HCT116 (cell line): ENCODE data around the gene C1orf50. TPM values are rescaled to one million over a fixed set of nuclear protein-coding genes. Genes with fewer than 3 reads are reported as not detected.

Source experiments
- ATAC-seq: fragments of 200-7000 bp; cut with Tn5 transposase; 2 replicates; pipeline ENCODE4 v1.9.1; 2020; ENCODE audit warnings: mild to moderate bottlenecking, moderate library complexity
- BruUV-seq: library from RNA; stranded (reverse); fragments of 400-500 nt; replicated peaks from 2 replicates; lab custom pipeline; 2021; lab: Mats Ljungman, UMichigan
- CTCF ChIA-PET: fragments of 300-600 bp; sonication (Branson Sonifier 250); formaldehyde crosslinking; loops from one replicate; lab custom pipeline; 2021; ENCODE audit warnings: antibody characterized with exemption; lab: Charles Lee
- POLR2A ChIA-PET: fragments of 300-600, 350-600 bp; sonication (Branson Sonifier 250); formaldehyde crosslinking; loops from one replicate; lab custom pipeline; 2021; ENCODE audit warnings: antibody characterized with exemption; lab: Charles Lee
- RAD21 ChIA-PET, 2 experiments: fragments of 300-600 bp; sonication (Branson Sonifier 250); formaldehyde crosslinking; loops; one replicate each; lab custom pipeline; 2023; ENCODE audit warnings: low total read pairs in 2 of 2; ENCODE audit not compliant: uncharacterized antibody in 2 of 2, unreplicated experiment in 2 of 2, low non-redundant PET in 1 of 2; lab: Charles Lee
- DNase-seq: peaks from one replicate; pipeline ENCODE4 v3.0.0-alpha.2; 2010; ENCODE audit warnings: low read depth, low spot score
- H2AFZ ChIP-seq: fragments of 200-600 bp; shearing (Covaris generic), sonication (generic); 2 replicates; pipeline ENCODE4 v1.6.1; 2017; ENCODE audit warnings: low read depth, mixed run types, mixed read lengths, antibody characterized with exemption, low read length; ENCODE audit not compliant: poor library complexity, severe bottlenecking
- H3K27ac ChIP-seq: 2 replicates; pipeline ENCODE4 v1.5.1; 2012; ENCODE audit warnings: low read depth, low read length
- H3K27me3 ChIP-seq: fragments of 200-600 bp; sonication (generic); 2 replicates; pipeline ENCODE4 v1.6.1; 2016; ENCODE audit warnings: mixed run types, low read length, mixed read lengths; ENCODE audit not compliant: insufficient read depth
- H3K36me3 ChIP-seq, 2 experiments: fragments of 200-500 bp in 1 of 2; fragments of 200-600 bp in 1 of 2; sonication (Bioruptor generic) in 1 of 2; sonication (generic) in 1 of 2; 2 replicates each; pipeline versions ENCODE4 v1.5.1 to v1.6.1; 2014 to 2016; ENCODE audit warnings: low read length in 2 of 2, inconsistent platforms in 1 of 2, mixed read lengths in 1 of 2, mixed run types in 1 of 2; ENCODE audit not compliant: insufficient read depth in 2 of 2, control insufficient read depth in 1 of 2
- H3K4me1 ChIP-seq, 2 experiments: fragments of 200-600 bp in 1 of 2; sonication (generic) in 1 of 2; 2 replicates each; pipeline versions ENCODE4 v1.5.1 to v1.6.1; 2012 to 2017; ENCODE audit warnings: low read length in 2 of 2, inconsistent platforms in 1 of 2, mild to moderate bottlenecking in 1 of 2, mixed read lengths in 1 of 2, mixed run types in 1 of 2, moderate library complexity in 1 of 2; ENCODE audit not compliant: insufficient read depth in 2 of 2, control insufficient read depth in 1 of 2
- H3K4me2 ChIP-seq: fragments of 200-600 bp; sonication (generic); 2 replicates; pipeline ENCODE4 v1.6.1; 2017; ENCODE audit warnings: mixed run types, low read length, mixed read lengths
- H3K4me3 ChIP-seq, 2 experiments: fragments of 200-600 bp in 1 of 2; sonication (generic) in 1 of 2; replicated peaks in 1 of 2; 2 replicates each; pipeline ENCODE4 v1.5.1; 2011 to 2016; ENCODE audit warnings: low read length in 2 of 2, control low read depth in 1 of 2, low read depth in 1 of 2, mild to moderate bottlenecking in 1 of 2, mixed read lengths in 1 of 2, mixed run types in 1 of 2
- H3K79me2 ChIP-seq: fragments of 200-600 bp; sonication (generic); 2 replicates; pipeline ENCODE4 v1.6.1; 2017; ENCODE audit warnings: mild to moderate bottlenecking, mixed run types, low read length, moderate library complexity, mixed read lengths; ENCODE audit not compliant: insufficient read depth
- H3K9ac ChIP-seq: fragments of 200-600 bp; sonication (generic); 2 replicates; pipeline ENCODE4 v1.6.1; 2016; ENCODE audit warnings: low read length, mixed read lengths
- H3K9me2 ChIP-seq: fragments of 200-600 bp; sonication (generic), shearing (Covaris generic); 2 replicates; pipeline ENCODE4 v1.6.1; 2017; ENCODE audit warnings: mixed run types, mild to moderate bottlenecking, moderate library complexity; ENCODE audit not compliant: insufficient read depth
- H3K9me3 ChIP-seq, 2 experiments: fragments of 200-500 bp in 1 of 2; fragments of 200-600 bp in 1 of 2; sonication (Bioruptor generic) in 1 of 2; sonication (generic) in 1 of 2; 2 replicates each; pipeline ENCODE4 v1.6.1; 2014 to 2017; ENCODE audit warnings: low read length in 2 of 2, mixed read lengths in 2 of 2, inconsistent platforms in 1 of 2, low read depth in 1 of 2, mild to moderate bottlenecking in 1 of 2, mixed run types in 1 of 2, moderate library complexity in 1 of 2; ENCODE audit not compliant: control insufficient read depth in 1 of 2, insufficient read depth in 1 of 2
- H4K20me1 ChIP-seq: fragments of 200-600 bp; sonication (generic), shearing (Covaris generic); 2 replicates; pipeline ENCODE4 v1.6.1; 2017; ENCODE audit warnings: mixed run types, mild to moderate bottlenecking, moderate library complexity; ENCODE audit not compliant: insufficient read depth
- CTCF ChIP-seq, 3 experiments: fragments of 200-600 bp in 1 of 3; sonication (generic) in 1 of 3; IDR thresholded peaks in 2 of 3; conservative IDR thresholded peaks in 1 of 3; 2 replicates each; pipeline ENCODE4 v1.5.1; 2012 to 2017; ENCODE audit warnings: low read depth in 2 of 3, low read length in 2 of 3, antibody characterized with exemption in 1 of 3, borderline replicate concordance in 1 of 3, control low read depth in 1 of 3, mild to moderate bottlenecking in 1 of 3, mixed read lengths in 1 of 3, mixed run types in 1 of 3, moderate library complexity in 1 of 3; ENCODE audit not compliant: insufficient read depth in 1 of 3
- EZH2phosphoT487 ChIP-seq: fragments of 200-600 bp; IDR thresholded peaks from 2 replicates; pipeline ENCODE4 v1.6.1; 2018; ENCODE audit warnings: antibody characterized with exemption, borderline replicate concordance
- POLR2A ChIP-seq: IDR thresholded peaks from 2 replicates; pipeline ENCODE4 v1.7.0; 2011; ENCODE audit warnings: borderline replicate concordance; ENCODE audit not compliant: insufficient read depth, insufficient read length; ENCODE audit errors: extremely low read depth
- RAD21 ChIP-seq: IDR thresholded peaks from 2 replicates; pipeline ENCODE4 v1.6.1; 2012; ENCODE audit warnings: low read depth, mild to moderate bottlenecking
- REST ChIP-seq: IDR thresholded peaks from 2 replicates; pipeline ENCODE4 v1.6.1; 2012; ENCODE audit warnings: low read depth
- intact Hi-C: fragments of 100-400 bp; cut with micrococcal nuclease; formaldehyde crosslinking; loops from 2 replicates; pipeline ENCODE4 v1.10.0; 2022
- total RNA-seq: library from RNA; stranded (reverse); gene quantifications from one replicate; pipeline ENCODE4 v1.2.1, GENCODE V29; 2021; ENCODE audit not compliant: unreplicated experiment

Gene C1orf50
- total RNA-seq, 1 experiment from 2014 or later: 5.8 TPM

- H3K79me2 ChIP-seq: no peaks in the 10 kb centered on the region
- CTCF ChIA-PET: interaction anchor here (1.1 to 4.0 kb wide), 4 partner anchors 8 to 415 kb away, joined by 3 to 23 read pairs (median 8); partner anchors contain the start of genes C1orf50 and P3H1
- H3K9ac ChIP-seq: no peak overlapping the region
- no peak overlapping the region for H3K4me2 ChIP-seq
- no peaks in the 10 kb centered on the region for H3K27me3 ChIP-seq
- no peaks in the 10 kb centered on the region for H3K9me2 ChIP-seq
- intact Hi-C loops: no loop called here
- H3K9me3 ChIP-seq: no peaks in the 10 kb centered on the region
- 0 out of 4 replicates have a peak, but pooled peaks cover 0 to 5% of the 10 kb centered on the region in 2 experiments for H3K4me1 ChIP-seq
- BruUV-seq: no TSS peak
- H3K4me3 ChIP-seq: no peak overlapping the region
- H2AFZ ChIP-seq: no peak overlapping the region
- no peak overlapping the region for H3K27ac ChIP-seq
- TF ChIP-seq POLR2A (no peak), REST (no peak), CTCF (IDR thresholded peaks at IDR 0.05 in 2 of 3, conservative IDR thresholded peaks at IDR 0.05 in 1 of 3; ENCODE audit: borderline replicate concordance in 1 of 3, insufficient read depth in 1 of 3, low read depth in 2 of 3, low read length in 2 of 3) (0 out of 6 replicates have a peak, but pooled peaks of 2 of the 3 experiments have one; percentile 6 to 15), RAD21 (peak; percentile 30; the same call in 1 of the 2 replicates), EZH2phosphoT487 (no peak)
- TF ChIP-seq, all 23 proteins: peak for 2
- Histone ChIP-seq H3K36me3 (peaks cover 8 to 28% of the 10 kb centered on the region in 2 experiments; a peak in 3 of 4 replicates), H4K20me1 (no peaks in the 10 kb centered on the region)
- DNase-seq: no peak
- ChIA-PET POLR2A (interaction anchor here (1.2 kb wide), 1 partner anchor 77 kb away, joined by 3 read pairs; the partner anchor contains the start of gene YBX1), RAD21 (no interaction called here)
- ATAC-seq: peak; percentile 78
Measured at GRCh38 chr1:42759114-42759513, 7.9 kb upstream of the C1orf50 start.
